K562 (cell line): ENCODE results near the gene CRAMP1. TPM values are rescaled to one million over a fixed set of nuclear protein-coding genes. Genes with fewer than 3 reads are reported as not detected.

Experiments
- AFF4 ChIP-seq: sonication (generic); formaldehyde crosslinking; IDR thresholded peaks from 2 replicates; pipeline ENCODE4 v1.8.0; 2023; ENCODE audit warnings: mild to moderate bottlenecking, missing genetic modification reagents
- ATF4 ChIP-seq: fragments of 450-650 bp; formaldehyde crosslinking; IDR thresholded peaks from 2 replicates; pipeline ENCODE4 v1.4.0; 2022; ENCODE audit warnings: mild to moderate bottlenecking, moderate library complexity
- CTBP1 ChIP-seq: fragments of 450-650 bp; IDR thresholded peaks from 2 replicates; pipeline ENCODE4 v1.6.1; 2016; ENCODE audit warnings: borderline replicate concordance
- ESRRB ChIP-seq: fragments of 250-450 bp; sonication (Bioruptor Pico); IDR thresholded peaks from 2 replicates; pipeline ENCODE4 v1.5.0; 2020; ENCODE audit warnings: mild to moderate bottlenecking, moderate library complexity, borderline replicate concordance
- HDAC8 ChIP-seq: fragments of 450-650 bp; IDR thresholded peaks from 2 replicates; pipeline ENCODE4 v1.6.1; 2016; ENCODE audit warnings: mild to moderate bottlenecking, missing genetic modification characterization, moderate library complexity, missing compliant biosample characterization
- ID3 ChIP-seq, 2 experiments: fragments of 250-450 bp in 1 of 2; fragments of 450-650 bp in 1 of 2; sonication (Bioruptor Pico) in 1 of 2; IDR thresholded peaks; 2 replicates each; pipeline versions ENCODE4 v1.6.1 to v1.8.0; 2016 to 2021; ENCODE audit warnings: mild to moderate bottlenecking in 2 of 2, moderate library complexity in 2 of 2, missing compliant biosample characterization in 1 of 2, missing genetic modification characterization in 1 of 2
- IRF9 ChIP-seq: fragments of 450-650 bp; IDR thresholded peaks from 2 replicates; pipeline ENCODE4 v1.6.1; 2016; ENCODE audit warnings: missing biosample characterization, missing genetic modification characterization
- L3MBTL2 ChIP-seq: fragments of 450-650 bp; IDR thresholded peaks from 2 replicates; pipeline ENCODE4 v1.6.1; 2016; ENCODE audit warnings: mild to moderate bottlenecking, moderate library complexity
- MEF2A ChIP-seq: IDR thresholded peaks from 2 replicates; pipeline ENCODE4 v1.6.1; 2011; ENCODE audit warnings: low read depth, mild to moderate bottlenecking, low read length, moderate library complexity; ENCODE audit not compliant: control insufficient read depth
- NCOA1 ChIP-seq: fragments of 450-650 bp; IDR thresholded peaks from 2 replicates; pipeline ENCODE4 v1.6.1; 2016; ENCODE audit warnings: low read depth
- RB1 ChIP-seq: fragments of 450-650 bp; IDR thresholded peaks from 2 replicates; pipeline ENCODE4 v1.6.1; 2017; ENCODE audit warnings: low read depth, mild to moderate bottlenecking
- UBTF ChIP-seq, 2 experiments: IDR thresholded peaks; 2 replicates each; pipeline ENCODE4 v1.6.1; 2012; ENCODE audit warnings: improper control_type of control experiment in 2 of 2, low read depth in 2 of 2, low read length in 2 of 2, borderline replicate concordance in 1 of 2
- WHSC1 ChIP-seq: IDR thresholded peaks from one replicate; pipeline ENCODE4 v1.6.1; 2012; ENCODE audit warnings: low read length, control low read depth, inconsistent platforms
- ZBTB49 ChIP-seq: sonication (generic); formaldehyde crosslinking; IDR thresholded peaks from 2 replicates; pipeline ENCODE4 v1.8.0; 2022; ENCODE audit warnings: missing genetic modification reagents, mild to moderate bottlenecking, borderline replicate concordance
- ZNF133 ChIP-seq: fragments of 250-450 bp; sonication (Bioruptor Pico); IDR thresholded peaks from 2 replicates; pipeline ENCODE4 v1.4.0; 2020; ENCODE audit warnings: mild to moderate bottlenecking
- ZNF586 ChIP-seq: fragments of 450-650 bp; formaldehyde crosslinking; conservative IDR thresholded peaks from 2 replicates; pipeline ENCODE4 v1.4.0; 2020; ENCODE audit warnings: mild to moderate bottlenecking, moderate library complexity
- ZNF778 ChIP-seq: fragments of 450-650 bp; formaldehyde crosslinking; IDR thresholded peaks from 2 replicates; pipeline ENCODE4 v1.4.0; 2020; ENCODE audit warnings: mild to moderate bottlenecking, moderate library complexity
- polyA plus RNA-seq, 8 experiments: library from polyadenylated mRNA; depleted of rRNA in 4 of 8; stranded (reverse) in 5 of 8; unstranded in 3 of 8; fragments of >200 nt; fragmentation: Nextera tagmentation in 2 of 8; fragmentation: Illumina TruSeq in 1 of 8; extraction: Ambion mirVana in 2 of 8; extraction: Trizol in 1 of 8; gene quantifications; 2 replicates each; pipeline versions ENCODE4 v1.2.1 to v1.2.3, GENCODE V29; 2011 to 2014; ENCODE audit warnings: inconsistent platforms in 1 of 8, missing spikeins in 1 of 8
- total RNA-seq, 7 experiments: library from RNA; depleted of rRNA in 6 of 7; stranded (reverse); fragments of >200 nt in 6 of 7; fragmentation: Illumina TruSeq in 2 of 7; extraction: Trizol in 2 of 7; gene quantifications; 2 replicates each; pipeline versions ENCODE4 v1.2.1 to v1.2.3, GENCODE V29; 2011 to 2021; ENCODE audit warnings: low replicate concordance in 1 of 7

CRAMP1 gene
- total and polyA plus RNA-seq, 9 of the 15 experiments (the other 6 are each of a cell fraction or from before 2014, with no cell fraction given): 0.52 to 20.8 (median 7.5) TPM

GRCh38 chr16:1708768-1709180 lies 96.6 kb downstream of the CRAMP1 start (continued):
- no peak for TF ChIP-seq ZBTB49 (CRISPR knock-in tag)
- TF ChIP-seq ZNF778 (CRISPR knock-in tag): no peak
- TF ChIP-seq NCOA1: peak; percentile 30; the same call in 1 of the 2 replicates
- TF ChIP-seq UBTF (IDR thresholded peaks at IDR 0.05; ENCODE audit: borderline replicate concordance in 1 of 2, low read depth in 2 of 2, low read length in 2 of 2): 0 out of 4 replicates have a peak, but pooled peaks of 1 of the 2 experiments have one; percentile 22
- no peak for TF ChIP-seq ZNF133 (CRISPR knock-in tag)
- TF ChIP-seq ESRRB (CRISPR knock-in tag): no peak
- TF ChIP-seq ATF4 (CRISPR knock-in tag): no peak
- TF ChIP-seq CTBP1: peak; percentile 44; the same call in 1 of the 2 replicates
- TF ChIP-seq ZNF586 (CRISPR knock-in tag): no peak
- TF ChIP-seq IRF9: no peak
- TF ChIP-seq L3MBTL2: peak; percentile 51; the same call in 1 of the 2 replicates
- no peak for TF ChIP-seq HDAC8 (tag)
- TF ChIP-seq ID3 (CRISPR knock-in tag; IDR thresholded peaks at IDR 0.05): no peak
- no peak for TF ChIP-seq ID3 (tag; IDR thresholded peaks at IDR 0.05)
- TF ChIP-seq AFF4: no peak
- no peak for TF ChIP-seq WHSC1
- no peak for TF ChIP-seq RB1
- TF ChIP-seq MEF2A: no peak
